ENCODE results near the gene RBKS.

RBKS gene

DNA sequence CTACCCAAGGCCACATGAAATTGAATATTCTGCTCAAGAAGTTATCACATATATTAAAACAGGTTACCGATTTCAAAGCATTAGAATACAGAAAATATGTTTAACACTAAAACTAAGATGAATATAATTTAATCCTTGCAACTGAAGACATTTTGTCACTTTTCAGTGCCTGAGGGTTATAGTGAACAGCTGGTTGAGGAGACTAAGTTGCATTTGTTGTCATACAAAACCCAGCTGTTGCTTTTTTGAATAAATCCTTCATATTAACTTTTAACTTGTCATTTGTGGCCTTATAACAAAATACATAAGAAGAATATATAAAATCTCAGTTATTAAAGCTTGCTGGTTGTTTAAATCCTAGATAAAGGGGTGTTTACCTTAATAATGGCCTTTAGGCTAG is 37.5 kb downstream of the RBKS start:
- no peak for FAIRE-seq

DNA sequence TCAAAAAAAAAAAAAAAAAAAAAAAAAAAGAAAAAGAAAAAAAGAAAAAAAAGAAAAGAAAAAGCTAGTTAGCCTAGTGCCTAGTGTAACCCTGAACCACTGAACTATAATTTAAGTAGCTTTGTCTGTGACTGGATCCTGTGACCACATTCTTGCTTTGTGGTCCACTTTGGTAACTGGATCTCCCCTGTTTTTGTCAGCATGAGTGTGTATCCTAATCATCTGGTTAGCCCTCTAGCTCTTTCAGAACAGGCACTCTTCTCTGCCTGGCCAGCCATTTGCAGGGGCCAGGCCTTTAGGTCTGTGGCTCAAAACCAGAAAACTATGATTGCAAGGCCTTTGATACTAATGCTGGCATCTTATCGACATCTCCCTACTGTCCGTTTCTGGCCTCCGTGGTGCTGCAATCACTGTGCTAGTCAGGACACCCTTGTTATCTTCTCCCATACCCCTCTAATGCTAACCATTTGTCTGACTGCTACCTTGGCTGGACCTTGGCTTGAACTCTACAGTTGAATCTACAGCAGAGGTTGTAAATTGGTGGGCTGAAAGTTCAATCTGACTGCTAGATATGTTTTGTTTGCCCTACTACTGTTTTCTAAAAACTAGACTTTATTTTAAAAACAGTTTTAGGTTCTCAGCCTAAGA is 40.5 kb downstream of the RBKS start:
- TF ChIP-seq POLR2A (IDR thresholded peaks at IDR 0.05; ENCODE audit: low read depth, low read length) = no peak
- no peak for FAIRE-seq
- DNase-seq (ENCODE audit: insufficient read length, low spot score) = no peak

More for the DNA sequence above, 37.5 kb downstream of the RBKS start:
- DNase-seq (ENCODE audit: insufficient read length, low spot score) = no peak
- TF ChIP-seq POLR2A (IDR thresholded peaks at IDR 0.05; ENCODE audit: low read depth, low read length) = no peak

DNA sequence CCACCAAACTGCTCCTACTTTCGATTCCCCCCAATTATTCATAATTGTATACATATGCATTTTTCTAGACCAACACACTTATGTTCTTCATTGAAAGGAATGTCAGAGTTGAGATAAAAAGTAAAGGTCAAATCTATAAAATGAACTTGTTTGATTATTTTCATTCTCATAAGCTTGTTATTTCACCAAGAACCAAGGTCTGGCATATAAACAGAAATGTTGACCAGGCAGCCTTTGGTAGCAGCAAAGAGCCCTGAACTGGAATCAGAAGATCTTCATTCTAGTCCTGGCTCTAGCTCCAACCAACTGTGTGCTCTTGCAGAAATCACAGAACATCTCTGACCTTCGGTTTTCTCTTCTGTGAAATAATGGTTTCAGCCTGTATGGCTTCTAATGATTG is 42.9 kb downstream of the RBKS start:
- no peak for DNase-seq (ENCODE audit: insufficient read length, low spot score)
- no peak for TF ChIP-seq POLR2A (IDR thresholded peaks at IDR 0.05; ENCODE audit: low read depth, low read length)
- FAIRE-seq = peak; percentile 11

DNA sequence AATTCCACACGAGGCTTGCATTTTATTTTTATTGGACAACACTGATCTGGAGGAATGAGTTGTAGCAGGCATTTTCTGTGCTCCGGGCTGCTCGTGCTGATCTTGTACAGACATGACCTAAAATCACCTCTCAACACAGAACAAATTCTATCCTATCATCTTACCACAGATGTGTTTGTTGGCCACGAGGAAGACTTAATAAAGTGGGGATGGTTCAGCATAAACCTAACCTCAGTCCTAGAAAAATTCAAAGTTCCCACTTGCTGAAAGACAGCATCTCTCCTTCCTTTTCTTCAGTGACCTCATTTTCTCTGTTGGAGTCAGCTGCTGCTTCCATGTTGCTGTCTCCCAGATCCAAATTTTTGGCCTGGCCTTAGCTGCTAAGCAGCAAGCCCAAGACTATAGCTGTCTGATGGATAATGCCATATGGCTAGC is 45.3 kb downstream of the RBKS start:
- TF ChIP-seq POLR2A (IDR thresholded peaks at IDR 0.05; ENCODE audit: low read depth, low read length) = no peak
- no peak for FAIRE-seq
- no peak for DNase-seq (ENCODE audit: insufficient read length, low spot score)

DNA sequence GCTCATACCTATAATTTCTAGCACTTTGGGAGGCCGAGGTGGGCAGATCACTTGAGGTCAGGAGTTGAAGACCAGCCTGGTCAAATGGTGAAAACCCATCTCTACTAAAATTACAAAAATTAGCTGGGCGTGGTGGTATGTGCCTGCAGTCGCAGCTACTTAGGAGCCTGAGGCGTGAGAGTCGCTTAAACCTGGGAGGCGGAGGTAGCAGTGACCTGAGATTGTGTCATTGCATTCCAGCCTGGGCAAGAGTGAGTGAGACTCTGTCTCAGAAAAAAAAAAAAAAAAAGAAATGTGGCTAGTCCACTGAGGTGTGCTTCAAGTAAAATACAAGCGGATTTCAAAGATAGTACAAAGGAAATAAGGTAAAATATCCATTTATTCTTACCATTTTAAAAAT is 46.2 kb downstream of the RBKS start:
- DNase-seq (ENCODE audit: insufficient read length, low spot score) (no peak), FAIRE-seq (no peak)
- TF ChIP-seq POLR2A (IDR thresholded peaks at IDR 0.05; ENCODE audit: low read depth, low read length) = no peak

DNA sequence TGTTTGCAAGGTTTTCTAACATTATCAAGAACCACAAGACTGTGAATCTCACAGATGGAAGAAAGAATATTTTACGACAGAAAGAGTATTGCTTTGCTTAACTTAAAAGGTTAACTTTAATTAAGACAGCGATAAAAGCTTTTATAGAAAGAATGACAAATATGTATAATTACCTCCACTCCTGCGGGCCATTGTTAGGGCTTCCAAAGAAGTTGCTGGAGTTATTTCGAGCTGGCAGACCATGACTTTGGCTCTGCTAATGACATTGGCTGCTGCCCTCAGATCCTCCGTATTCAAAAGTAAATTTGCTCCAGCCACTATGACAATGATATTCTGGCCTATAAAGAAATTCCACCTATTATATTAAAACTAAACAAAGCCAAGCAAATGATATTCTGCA is 47.3 kb downstream of the RBKS start:
- FAIRE-seq = no peak
- no peak for DNase-seq (ENCODE audit: insufficient read length, low spot score)
- no peak for TF ChIP-seq POLR2A (IDR thresholded peaks at IDR 0.05; ENCODE audit: low read depth, low read length)

DNA sequence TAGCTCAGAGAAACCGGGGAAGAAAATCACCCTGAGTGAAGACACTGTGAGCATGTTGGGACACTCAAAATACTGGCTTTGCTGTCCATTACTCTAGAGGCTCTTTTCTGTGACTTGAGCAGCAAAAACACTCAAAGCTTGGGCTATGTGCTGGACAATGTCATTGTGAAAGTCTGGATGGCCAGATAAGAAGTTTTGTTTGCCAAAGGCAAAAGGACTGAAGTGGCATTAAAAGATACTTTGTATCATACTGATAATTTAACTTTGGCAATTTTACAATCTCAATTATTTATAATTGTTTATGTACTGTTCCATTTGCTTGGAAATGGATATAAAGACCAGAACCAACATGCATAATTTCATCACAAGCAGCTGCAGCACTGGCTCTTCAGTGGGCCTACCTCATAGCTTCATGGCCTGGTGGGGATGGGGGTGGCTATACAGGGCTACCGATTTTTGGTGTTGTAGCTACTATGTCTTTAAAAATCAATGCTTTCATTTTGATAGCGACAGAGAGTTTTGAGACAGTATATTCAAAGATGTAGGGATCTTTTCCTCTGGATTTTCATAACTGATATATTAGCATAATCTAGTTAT is 51.1 kb downstream of the RBKS start:
- no peak for FAIRE-seq
- no peak for DNase-seq (ENCODE audit: insufficient read length, low spot score)
- TF ChIP-seq POLR2A (IDR thresholded peaks at IDR 0.05; ENCODE audit: low read depth, low read length) = no peak

DNA sequence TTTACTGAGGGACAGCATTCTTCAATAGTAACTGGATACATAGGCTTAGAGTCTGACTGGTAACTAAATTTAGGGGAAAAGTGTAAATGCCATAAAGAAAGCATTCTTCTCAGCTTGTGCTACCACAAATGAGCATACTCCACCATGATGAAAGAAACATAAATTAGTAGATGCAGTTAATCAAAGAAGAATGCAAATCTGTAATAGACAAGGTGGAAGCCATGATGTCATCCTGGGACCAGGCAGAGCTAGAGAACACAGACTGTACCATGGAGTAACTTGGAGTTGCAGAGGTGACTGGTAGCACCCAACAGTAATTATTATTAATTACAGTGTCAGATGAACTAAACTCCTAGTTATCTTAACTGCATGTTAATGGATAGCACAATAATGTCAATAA is 51.7 kb downstream of the RBKS start:
- no peak for TF ChIP-seq POLR2A (IDR thresholded peaks at IDR 0.05; ENCODE audit: low read depth, low read length)
- FAIRE-seq (no peak), DNase-seq (ENCODE audit: insufficient read length, low spot score) (no peak)

DNA sequence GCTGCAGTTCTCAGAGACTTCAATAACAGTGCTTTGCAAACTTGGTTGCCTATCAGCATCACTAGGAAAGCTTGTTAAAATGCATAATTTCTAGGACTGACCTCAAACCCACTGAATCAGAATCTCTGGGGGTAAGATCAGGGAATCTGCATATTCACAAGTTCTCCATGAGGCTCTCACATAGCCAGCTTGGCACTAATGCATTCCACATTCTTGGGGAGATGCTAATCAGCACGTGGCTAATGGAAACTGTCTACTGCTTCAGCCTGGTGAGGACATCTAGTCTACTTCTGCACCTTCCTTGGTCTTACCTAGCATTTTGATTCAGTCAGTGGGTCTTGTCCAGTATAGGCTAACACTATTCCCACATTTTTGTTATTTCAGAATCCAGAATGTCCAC is 56.3 kb downstream of the RBKS start:
- DNase-seq (ENCODE audit: insufficient read length, low spot score) = no peak
- no peak for TF ChIP-seq POLR2A (IDR thresholded peaks at IDR 0.05; ENCODE audit: low read depth, low read length)
- FAIRE-seq = peak; percentile 11

DNA sequence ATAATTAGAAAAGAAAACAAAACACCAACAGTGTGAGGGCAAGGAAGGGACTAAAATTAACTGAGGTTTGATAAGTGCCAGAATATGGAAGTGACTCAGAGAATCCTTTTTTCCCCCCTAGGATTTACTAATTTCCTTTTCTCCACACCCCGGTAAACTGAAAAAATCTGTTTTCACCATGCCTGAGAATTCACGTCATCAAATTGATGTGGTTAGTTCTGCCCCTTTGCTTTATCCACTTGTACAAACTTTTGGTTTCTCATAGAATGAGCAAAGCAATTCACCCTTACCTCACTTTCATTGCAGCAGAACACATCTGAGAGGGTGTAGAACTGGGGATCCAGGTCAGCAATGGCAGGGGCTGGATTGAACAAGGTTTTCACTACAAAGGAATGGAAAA is 57.8 kb downstream of the RBKS start:
- peak; percentile 58 for FAIRE-seq
- no peak for TF ChIP-seq POLR2A (IDR thresholded peaks at IDR 0.05; ENCODE audit: low read depth, low read length)
- no peak for DNase-seq (ENCODE audit: insufficient read length, low spot score)

DNA sequence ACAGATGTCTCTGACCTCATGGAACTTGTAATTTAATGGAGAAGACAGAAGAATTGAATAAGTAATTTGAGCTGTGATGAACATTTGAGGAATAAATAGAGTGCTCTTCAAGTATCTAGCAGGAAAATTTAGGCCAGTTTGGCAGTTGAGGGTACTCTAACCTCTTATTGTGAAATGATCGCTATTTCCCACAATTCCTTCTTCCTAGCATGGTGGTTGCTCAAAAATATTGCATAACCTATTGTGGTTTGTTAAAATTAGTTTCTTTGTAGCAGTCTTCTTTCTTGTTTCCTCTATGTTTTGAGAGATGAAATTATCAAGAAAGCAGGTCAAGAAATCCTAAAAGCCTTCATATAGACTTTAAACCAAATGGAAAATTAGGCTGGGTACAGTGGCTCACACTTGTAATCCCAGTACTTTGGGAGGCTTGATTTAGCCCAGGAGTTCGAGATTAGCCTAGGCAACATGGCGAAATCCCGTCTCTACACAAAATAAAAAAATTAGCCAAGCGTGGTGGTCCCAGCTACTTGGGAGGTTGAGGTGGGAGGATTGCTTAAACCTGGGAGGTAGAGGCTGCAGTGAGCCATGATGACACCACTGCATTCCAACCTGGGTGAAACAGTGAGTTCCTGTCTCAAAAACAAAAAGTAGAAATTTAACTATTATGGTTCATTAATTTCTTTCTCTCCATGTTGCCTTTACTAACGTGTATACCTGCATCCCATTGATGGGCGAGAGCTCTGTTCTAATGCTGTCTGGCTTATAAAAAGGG is 58.7 kb downstream of the RBKS start:
- DNase-seq (ENCODE audit: insufficient read length, low spot score) = no peak
- no peak for TF ChIP-seq POLR2A (IDR thresholded peaks at IDR 0.05; ENCODE audit: low read depth, low read length)
- FAIRE-seq = no peak

DNA sequence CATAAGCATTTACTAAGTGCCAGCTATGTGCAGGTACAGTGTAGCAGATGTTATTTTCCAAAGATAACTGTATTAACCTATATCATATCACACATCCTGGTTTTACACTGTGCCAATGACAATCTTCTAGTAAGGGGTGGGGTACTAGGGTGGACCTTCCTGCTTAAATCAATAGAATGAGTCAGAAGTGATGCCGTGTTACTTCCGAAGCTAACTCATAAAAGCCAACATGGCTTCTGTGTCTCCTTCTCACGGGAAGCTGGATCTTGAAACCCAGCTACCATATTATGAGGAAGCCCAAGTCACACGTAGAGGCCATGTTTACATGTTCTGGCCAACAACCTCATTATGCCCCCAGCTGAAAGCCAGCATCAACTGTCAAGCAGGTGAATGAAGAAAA is 59.5 kb downstream of the RBKS start:
- no peak for TF ChIP-seq POLR2A (IDR thresholded peaks at IDR 0.05; ENCODE audit: low read depth, low read length)
- no peak for DNase-seq (ENCODE audit: insufficient read length, low spot score)
- FAIRE-seq = no peak

DNA sequence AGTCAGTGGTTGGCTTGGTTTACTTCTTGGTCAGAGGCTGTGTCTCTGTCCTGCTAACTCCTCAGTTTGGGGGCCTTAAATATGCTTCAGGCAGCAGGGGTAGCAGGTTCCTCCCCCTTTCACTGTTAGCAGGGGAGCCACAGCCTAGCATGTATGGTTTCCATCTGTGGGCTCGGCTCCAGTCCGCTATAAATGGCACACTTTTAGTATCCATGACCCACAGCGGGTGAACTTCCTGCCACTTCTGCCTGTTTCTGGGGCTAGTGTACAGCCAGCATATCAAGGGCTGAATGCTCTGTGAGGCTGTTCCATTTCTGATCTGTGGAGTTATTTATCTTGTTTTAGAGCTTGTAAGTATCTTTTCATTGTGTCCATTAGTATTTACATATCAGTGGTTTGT is 60.4 kb downstream of the RBKS start:
- no peak for TF ChIP-seq POLR2A (IDR thresholded peaks at IDR 0.05; ENCODE audit: low read depth, low read length)
- no peak for DNase-seq (ENCODE audit: insufficient read length, low spot score)
- no peak for FAIRE-seq

DNA sequence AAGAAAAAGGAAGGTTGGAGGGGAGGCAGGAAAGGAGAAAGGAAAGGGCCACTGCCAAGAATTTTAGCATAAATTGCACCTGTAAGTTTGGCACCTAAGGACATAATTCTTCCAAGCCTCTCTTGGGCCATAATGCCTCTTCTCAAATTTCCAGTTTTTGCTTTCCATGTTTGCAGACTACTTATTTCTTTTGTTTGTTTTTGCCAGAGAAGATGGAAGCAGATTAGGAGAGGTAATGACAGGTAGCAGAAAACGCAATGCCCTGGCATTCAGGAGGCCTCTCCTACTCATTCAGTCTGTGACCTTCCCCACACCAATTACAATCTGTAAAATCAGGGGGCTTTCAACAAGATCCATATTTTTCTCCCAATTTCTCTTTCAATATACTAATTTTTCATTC is 61.9 kb downstream of the RBKS start:
- no peak for DNase-seq (ENCODE audit: insufficient read length, low spot score)
- FAIRE-seq = no peak
- no peak for TF ChIP-seq POLR2A (IDR thresholded peaks at IDR 0.05; ENCODE audit: low read depth, low read length)

DNA sequence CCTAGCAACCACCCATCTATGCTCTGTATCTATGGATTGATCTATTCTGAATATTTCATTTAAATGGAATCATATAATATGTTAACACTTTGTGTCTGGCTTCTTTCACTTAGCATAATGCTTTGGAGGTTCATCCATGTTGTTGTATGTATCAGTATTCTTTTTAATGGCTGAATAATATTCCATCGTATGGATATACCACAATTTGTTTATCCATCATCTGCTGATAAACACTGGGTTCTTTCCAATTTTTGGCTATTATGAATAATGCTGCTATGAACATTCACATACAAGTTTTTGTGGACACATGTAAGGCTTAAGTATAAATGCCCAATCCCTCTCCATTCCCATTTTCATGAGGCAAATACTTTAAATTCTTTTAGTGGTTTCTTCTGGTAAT is 65.8 kb downstream of the RBKS start:
- no peak for FAIRE-seq
- no peak for TF ChIP-seq POLR2A (IDR thresholded peaks at IDR 0.05; ENCODE audit: low read depth, low read length)
- no peak for DNase-seq (ENCODE audit: insufficient read length, low spot score)

Measured in H54 (cell line).